Measurements from ENCODE around the gene ARHGEF12.

DNA sequence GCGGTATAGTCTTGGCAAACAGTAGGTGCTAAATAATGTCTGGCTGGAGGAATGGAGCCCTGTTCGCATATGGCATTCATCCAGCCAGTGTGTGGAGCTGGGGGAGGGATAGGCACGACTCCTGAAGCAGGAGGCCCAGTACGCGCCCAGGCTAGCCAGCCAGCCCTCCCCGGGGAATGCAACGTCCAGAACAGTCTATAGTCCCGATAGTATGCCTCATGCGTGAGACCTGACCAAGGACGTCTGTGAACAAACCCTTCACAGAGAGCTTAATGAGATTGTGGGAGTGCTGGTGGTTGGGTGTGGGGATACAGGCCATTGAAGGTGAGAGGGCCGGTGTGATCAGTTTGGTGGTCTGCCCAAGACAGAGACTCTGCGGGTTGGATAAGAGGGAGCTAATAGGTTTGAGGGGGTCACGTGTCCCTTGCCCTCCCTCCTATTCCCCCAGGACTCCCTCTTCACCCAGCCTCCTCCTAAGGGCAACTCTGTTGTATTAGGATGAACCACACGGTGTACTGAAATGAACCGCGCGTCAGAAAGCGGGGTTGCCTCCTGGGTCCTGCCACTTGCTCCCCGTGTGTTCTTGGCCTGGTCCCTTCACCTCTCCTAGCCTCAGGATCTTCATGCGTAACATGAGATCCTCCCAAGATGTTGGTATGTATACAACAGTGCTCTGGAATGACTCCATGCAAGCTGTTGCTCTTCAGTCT, 174.3 kb downstream of the ARHGEF12 start:
- TF ChIP-seq ZNF274 (IDR thresholded peaks at IDR 0.05; ENCODE audit: insufficient read depth, insufficient read length) (no peak), EP300 (IDR thresholded peaks at IDR 0.05; ENCODE audit: borderline replicate concordance in 1 of 2, control insufficient read depth in 1 of 2, low read depth in 2 of 2, low read length in 2 of 2) (no peak), POLR2A (IDR thresholded peaks at IDR 0.05; ENCODE audit: low read depth, low read length) (no peak), TBL1XR1 (IDR thresholded peaks at IDR 0.05; ENCODE audit: low read depth, low read length) (no peak), ESRRA (IDR thresholded peaks at IDR 0.05; ENCODE audit: low read length) (no peak)
- TF ChIP-seq, protein P1, sequence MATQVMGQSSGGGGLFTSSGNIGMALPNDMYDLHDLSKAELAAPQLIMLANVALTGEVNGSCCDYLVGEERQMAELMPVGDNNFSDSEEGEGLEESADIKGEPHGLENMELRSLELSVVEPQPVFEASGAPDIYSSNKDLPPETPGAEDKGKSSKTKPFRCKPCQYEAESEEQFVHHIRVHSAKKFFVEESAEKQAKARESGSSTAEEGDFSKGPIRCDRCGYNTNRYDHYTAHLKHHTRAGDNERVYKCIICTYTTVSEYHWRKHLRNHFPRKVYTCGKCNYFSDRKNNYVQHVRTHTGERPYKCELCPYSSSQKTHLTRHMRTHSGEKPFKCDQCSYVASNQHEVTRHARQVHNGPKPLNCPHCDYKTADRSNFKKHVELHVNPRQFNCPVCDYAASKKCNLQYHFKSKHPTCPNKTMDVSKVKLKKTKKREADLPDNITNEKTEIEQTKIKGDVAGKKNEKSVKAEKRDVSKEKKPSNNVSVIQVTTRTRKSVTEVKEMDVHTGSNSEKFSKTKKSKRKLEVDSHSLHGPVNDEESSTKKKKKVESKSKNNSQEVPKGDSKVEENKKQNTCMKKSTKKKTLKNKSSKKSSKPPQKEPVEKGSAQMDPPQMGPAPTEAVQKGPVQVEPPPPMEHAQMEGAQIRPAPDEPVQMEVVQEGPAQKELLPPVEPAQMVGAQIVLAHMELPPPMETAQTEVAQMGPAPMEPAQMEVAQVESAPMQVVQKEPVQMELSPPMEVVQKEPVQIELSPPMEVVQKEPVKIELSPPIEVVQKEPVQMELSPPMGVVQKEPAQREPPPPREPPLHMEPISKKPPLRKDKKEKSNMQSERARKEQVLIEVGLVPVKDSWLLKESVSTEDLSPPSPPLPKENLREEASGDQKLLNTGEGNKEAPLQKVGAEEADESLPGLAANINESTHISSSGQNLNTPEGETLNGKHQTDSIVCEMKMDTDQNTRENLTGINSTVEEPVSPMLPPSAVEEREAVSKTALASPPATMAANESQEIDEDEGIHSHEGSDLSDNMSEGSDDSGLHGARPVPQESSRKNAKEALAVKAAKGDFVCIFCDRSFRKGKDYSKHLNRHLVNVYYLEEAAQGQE (IDR thresholded peaks at IDR 0.05; ENCODE audit: low read depth, low read length): no peak
